Brain pericyte (primary cell): ENCODE data around the gene TMEM233.
A peak's percentile ranks its signal among the peaks of the same experiment; 100 is the strongest.

Experiments used
- DNase-seq: peaks from one replicate; pipeline ENCODE4 v3.0.0-alpha.2; 2012; ENCODE audit warnings: low read depth, low spot score

The TMEM233 gene

GRCh38 chr12:119593578-119594398, at the start of gene TMEM233:
TSS of gene TMEM233 (plus strand) at chr12:119593774. CDS start at chr12:119593849, 75 bp downstream.
- DNase-seq = no peak

- peak; percentile 50 for DNase-seq
Observed at GRCh38 chr12:119544765-119545625, 48.6 kb upstream of the TMEM233 start.

- no peak for DNase-seq
Observed at GRCh38 chr12:119546340-119546739, 47.2 kb upstream of the TMEM233 start.

GRCh38 chr12:119547001-119547400, 46.6 kb upstream of the TMEM233 start:
- no peak for DNase-seq

- DNase-seq = no peak
Observed at GRCh38 chr12:119556854-119557253, 36.7 kb upstream of the TMEM233 start.

GRCh38 chr12:119565404-119565803, 28.2 kb upstream of the TMEM233 start:
- no peak for DNase-seq

- no peak for DNase-seq
Observed at GRCh38 chr12:119570771-119571170, 22.8 kb upstream of the TMEM233 start.

- no peak for DNase-seq
Observed at GRCh38 chr12:119573086-119573485, 20.5 kb upstream of the TMEM233 start.

- no peak for DNase-seq
Observed at GRCh38 chr12:119574255-119574654, 19.3 kb upstream of the TMEM233 start.

- DNase-seq = no peak
Observed at GRCh38 chr12:119576118-119576810, 17.3 kb upstream of the TMEM233 start.

GRCh38 chr12:119576915-119577314, 16.7 kb upstream of the TMEM233 start:
- DNase-seq = no peak

- no peak for DNase-seq
Observed at GRCh38 chr12:119578112-119578511, 15.5 kb upstream of the TMEM233 start.

GRCh38 chr12:119589097-119589496, 4.5 kb upstream of the TMEM233 start:
- no peak for DNase-seq

GRCh38 chr12:119589634-119590033, 3.9 kb upstream of the TMEM233 start:
- no peak for DNase-seq

- DNase-seq = no peak
Observed at GRCh38 chr12:119592232-119592631, 1.3 kb upstream of the TMEM233 start.

- DNase-seq = no peak
Observed at GRCh38 chr12:119594399-119594730, 791 bp downstream of the TMEM233 start.

- no peak for DNase-seq
Observed at GRCh38 chr12:119594772-119595445, 1.3 kb downstream of the TMEM233 start.

GRCh38 chr12:119598159-119598558, 4.6 kb downstream of the TMEM233 start:
- DNase-seq = no peak

GRCh38 chr12:119601877-119602733, 8.5 kb downstream of the TMEM233 start:
- no peak for DNase-seq

- no peak for DNase-seq
Observed at GRCh38 chr12:119602734-119603094, 9.1 kb downstream of the TMEM233 start.

- no peak for DNase-seq
Observed at GRCh38 chr12:119603767-119604166, 10.2 kb downstream of the TMEM233 start.
